GM12878 (cell line): ENCODE data around the gene RERE. TPM values are rescaled to one million over a fixed set of nuclear protein-coding genes. Genes with fewer than 3 reads are reported as not detected.

Experiments
- BACH1 ChIP-seq: fragments of 450-650 bp; IDR thresholded peaks from 2 replicates; pipeline ENCODE4 v1.6.1; 2017; ENCODE audit warnings: mild to moderate bottlenecking, borderline replicate concordance
- E2F8 ChIP-seq: fragments of 450-650 bp; IDR thresholded peaks from 2 replicates; pipeline ENCODE4 v1.6.1; 2018; ENCODE audit warnings: mild to moderate bottlenecking, low read depth, moderate library complexity; ENCODE audit not compliant: partially characterized antibody
- PAX5 ChIP-seq: IDR thresholded peaks from 2 replicates; pipeline ENCODE4 v1.6.1; 2011; ENCODE audit warnings: low read depth, low read length, borderline replicate concordance
- RELB ChIP-seq: fragments of 450-650 bp; IDR thresholded peaks from 2 replicates; pipeline ENCODE4 v1.6.1; 2017; ENCODE audit warnings: low read depth, mild to moderate bottlenecking, moderate library complexity
- SP1 ChIP-seq: IDR thresholded peaks from one replicate; pipeline ENCODE4 v1.6.1; 2011; ENCODE audit warnings: low read depth, low read length
- polyA plus RNA-seq, 11 experiments: library from polyadenylated mRNA; depleted of rRNA in 4 of 11; unstranded in 6 of 11; stranded (reverse) in 5 of 11; fragments of >200 nt; fragmentation: Nextera tagmentation in 4 of 11; fragmentation: Illumina TruSeq in 1 of 11; extraction: Ambion mirVana in 4 of 11; extraction: Trizol in 1 of 11; gene quantifications; 1 replicate in 1 of 11; 2 replicates in 10 of 11; pipeline versions ENCODE4 v1.2.1 to v1.2.3, GENCODE V29; 2011 to 2016; ENCODE audit warnings: inconsistent platforms in 2 of 11, missing spikeins in 2 of 11, low read depth in 1 of 11
- total RNA-seq, 4 experiments: library from RNA; depleted of rRNA in 3 of 4; stranded (reverse); fragments of >200 nt in 3 of 4; fragmentation: Illumina TruSeq in 1 of 4; extraction: Trizol in 1 of 4; gene quantifications; 2 replicates each; pipeline versions ENCODE4 v1.2.1 to v1.2.3, GENCODE V29; 2013 to 2021
- TF ChIP-seq, protein P1 (sequence below): IDR thresholded peaks from 2 replicates; pipeline ENCODE4 v1.6.1; 2012; ENCODE audit warnings: low read length, inconsistent platforms
- TF ChIP-seq, protein P2 (sequence below): fragments of 450-650 bp; formaldehyde crosslinking; IDR thresholded peaks from 2 replicates; pipeline ENCODE4 v1.4.0; 2020; ENCODE audit warnings: mild to moderate bottlenecking, moderate library complexity
- TF ChIP-seq, protein P3 (sequence below): fragments of 450-650 bp; IDR thresholded peaks from 2 replicates; pipeline ENCODE4 v1.6.1; 2017; ENCODE audit warnings: mild to moderate bottlenecking, moderate library complexity
- TF ChIP-seq, protein P4 (sequence below): fragments of 450-650 bp; IDR thresholded peaks from 2 replicates; pipeline ENCODE4 v1.6.1; 2018; ENCODE audit warnings: borderline replicate concordance, mild to moderate bottlenecking; ENCODE audit not compliant: partially characterized antibody

The RERE gene
- total and polyA plus RNA-seq, 10 of the 15 experiments (the other 5 are each of a cell fraction or from before 2014, with no cell fraction given): 5.2 to 60.5 (median 20.2) TPM

GRCh38 chr1:8629241-8630091, 188.0 kb downstream of the RERE start (continued):
- TF ChIP-seq E2F8: no peak
- TF ChIP-seq PAX5: peak; percentile 57; the same call in 1 of the 2 replicates
- TF ChIP-seq, protein P1, sequence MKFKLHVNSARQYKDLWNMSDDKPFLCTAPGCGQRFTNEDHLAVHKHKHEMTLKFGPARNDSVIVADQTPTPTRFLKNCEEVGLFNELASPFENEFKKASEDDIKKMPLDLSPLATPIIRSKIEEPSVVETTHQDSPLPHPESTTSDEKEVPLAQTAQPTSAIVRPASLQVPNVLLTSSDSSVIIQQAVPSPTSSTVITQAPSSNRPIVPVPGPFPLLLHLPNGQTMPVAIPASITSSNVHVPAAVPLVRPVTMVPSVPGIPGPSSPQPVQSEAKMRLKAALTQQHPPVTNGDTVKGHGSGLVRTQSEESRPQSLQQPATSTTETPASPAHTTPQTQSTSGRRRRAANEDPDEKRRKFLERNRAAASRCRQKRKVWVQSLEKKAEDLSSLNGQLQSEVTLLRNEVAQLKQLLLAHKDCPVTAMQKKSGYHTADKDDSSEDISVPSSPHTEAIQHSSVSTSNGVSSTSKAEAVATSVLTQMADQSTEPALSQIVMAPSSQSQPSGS: 0 out of 2 replicates have a peak, but pooled peaks have one; percentile 63
- TF ChIP-seq, protein P2, sequence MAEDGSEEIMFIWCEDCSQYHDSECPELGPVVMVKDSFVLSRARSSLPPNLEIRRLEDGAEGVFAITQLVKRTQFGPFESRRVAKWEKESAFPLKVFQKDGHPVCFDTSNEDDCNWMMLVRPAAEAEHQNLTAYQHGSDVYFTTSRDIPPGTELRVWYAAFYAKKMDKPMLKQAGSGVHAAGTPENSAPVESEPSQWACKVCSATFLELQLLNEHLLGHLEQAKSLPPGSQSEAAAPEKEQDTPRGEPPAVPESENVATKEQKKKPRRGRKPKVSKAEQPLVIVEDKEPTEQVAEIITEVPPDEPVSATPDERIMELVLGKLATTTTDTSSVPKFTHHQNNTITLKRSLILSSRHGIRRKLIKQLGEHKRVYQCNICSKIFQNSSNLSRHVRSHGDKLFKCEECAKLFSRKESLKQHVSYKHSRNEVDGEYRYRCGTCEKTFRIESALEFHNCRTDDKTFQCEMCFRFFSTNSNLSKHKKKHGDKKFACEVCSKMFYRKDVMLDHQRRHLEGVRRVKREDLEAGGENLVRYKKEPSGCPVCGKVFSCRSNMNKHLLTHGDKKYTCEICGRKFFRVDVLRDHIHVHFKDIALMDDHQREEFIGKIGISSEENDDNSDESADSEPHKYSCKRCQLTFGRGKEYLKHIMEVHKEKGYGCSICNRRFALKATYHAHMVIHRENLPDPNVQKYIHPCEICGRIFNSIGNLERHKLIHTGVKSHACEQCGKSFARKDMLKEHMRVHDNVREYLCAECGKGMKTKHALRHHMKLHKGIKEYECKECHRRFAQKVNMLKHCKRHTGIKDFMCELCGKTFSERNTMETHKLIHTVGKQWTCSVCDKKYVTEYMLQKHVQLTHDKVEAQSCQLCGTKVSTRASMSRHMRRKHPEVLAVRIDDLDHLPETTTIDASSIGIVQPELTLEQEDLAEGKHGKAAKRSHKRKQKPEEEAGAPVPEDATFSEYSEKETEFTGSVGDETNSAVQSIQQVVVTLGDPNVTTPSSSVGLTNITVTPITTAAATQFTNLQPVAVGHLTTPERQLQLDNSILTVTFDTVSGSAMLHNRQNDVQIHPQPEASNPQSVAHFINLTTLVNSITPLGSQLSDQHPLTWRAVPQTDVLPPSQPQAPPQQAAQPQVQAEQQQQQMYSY (CRISPR knock-in tag): no peak
- TF ChIP-seq RELB: peak; percentile 45; the same call in 1 of the 2 replicates
- no peak; the same call in 1 of the 2 replicates for TF ChIP-seq BACH1
- no peak for TF ChIP-seq SP1
- TF ChIP-seq, protein P3, sequence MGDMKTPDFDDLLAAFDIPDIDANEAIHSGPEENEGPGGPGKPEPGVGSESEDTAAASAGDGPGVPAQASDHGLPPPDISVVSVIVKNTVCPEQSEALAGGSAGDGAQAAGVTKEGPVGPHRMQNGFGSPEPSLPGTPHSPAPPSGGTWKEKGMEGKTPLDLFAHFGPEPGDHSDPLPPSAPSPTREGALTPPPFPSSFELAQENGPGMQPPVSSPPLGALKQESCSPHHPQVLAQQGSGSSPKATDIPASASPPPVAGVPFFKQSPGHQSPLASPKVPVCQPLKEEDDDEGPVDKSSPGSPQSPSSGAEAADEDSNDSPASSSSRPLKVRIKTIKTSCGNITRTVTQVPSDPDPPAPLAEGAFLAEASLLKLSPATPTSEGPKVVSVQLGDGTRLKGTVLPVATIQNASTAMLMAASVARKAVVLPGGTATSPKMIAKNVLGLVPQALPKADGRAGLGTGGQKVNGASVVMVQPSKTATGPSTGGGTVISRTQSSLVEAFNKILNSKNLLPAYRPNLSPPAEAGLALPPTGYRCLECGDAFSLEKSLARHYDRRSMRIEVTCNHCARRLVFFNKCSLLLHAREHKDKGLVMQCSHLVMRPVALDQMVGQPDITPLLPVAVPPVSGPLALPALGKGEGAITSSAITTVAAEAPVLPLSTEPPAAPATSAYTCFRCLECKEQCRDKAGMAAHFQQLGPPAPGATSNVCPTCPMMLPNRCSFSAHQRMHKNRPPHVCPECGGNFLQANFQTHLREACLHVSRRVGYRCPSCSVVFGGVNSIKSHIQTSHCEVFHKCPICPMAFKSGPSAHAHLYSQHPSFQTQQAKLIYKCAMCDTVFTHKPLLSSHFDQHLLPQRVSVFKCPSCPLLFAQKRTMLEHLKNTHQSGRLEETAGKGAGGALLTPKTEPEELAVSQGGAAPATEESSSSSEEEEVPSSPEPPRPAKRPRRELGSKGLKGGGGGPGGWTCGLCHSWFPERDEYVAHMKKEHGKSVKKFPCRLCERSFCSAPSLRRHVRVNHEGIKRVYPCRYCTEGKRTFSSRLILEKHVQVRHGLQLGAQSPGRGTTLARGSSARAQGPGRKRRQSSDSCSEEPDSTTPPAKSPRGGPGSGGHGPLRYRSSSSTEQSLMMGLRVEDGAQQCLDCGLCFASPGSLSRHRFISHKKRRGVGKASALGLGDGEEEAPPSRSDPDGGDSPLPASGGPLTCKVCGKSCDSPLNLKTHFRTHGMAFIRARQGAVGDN: no peak
- TF ChIP-seq, protein P4, sequence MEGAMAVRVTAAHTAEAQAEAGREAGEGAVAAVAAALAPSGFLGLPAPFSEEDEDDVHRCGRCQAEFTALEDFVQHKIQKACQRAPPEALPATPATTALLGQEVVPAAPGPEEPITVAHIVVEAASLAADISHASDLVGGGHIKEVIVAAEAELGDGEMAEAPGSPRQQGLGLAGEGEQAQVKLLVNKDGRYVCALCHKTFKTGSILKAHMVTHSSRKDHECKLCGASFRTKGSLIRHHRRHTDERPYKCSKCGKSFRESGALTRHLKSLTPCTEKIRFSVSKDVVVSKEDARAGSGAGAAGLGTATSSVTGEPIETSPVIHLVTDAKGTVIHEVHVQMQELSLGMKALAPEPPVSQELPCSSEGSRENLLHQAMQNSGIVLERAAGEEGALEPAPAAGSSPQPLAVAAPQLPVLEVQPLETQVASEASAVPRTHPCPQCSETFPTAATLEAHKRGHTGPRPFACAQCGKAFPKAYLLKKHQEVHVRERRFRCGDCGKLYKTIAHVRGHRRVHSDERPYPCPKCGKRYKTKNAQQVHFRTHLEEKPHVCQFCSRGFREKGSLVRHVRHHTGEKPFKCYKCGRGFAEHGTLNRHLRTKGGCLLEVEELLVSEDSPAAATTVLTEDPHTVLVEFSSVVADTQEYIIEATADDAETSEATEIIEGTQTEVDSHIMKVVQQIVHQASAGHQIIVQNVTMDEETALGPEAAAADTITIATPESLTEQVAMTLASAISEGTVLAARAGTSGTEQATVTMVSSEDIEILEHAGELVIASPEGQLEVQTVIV: no peak
